SJCRH30 (cell line): ENCODE results near the gene HEATR5A. TPM values are rescaled to one million over a fixed set of nuclear protein-coding genes. Genes with fewer than 3 reads are reported as not detected.
A peak's percentile ranks its signal among the peaks of the same experiment; 100 is the strongest.
"Not testable (repeated sequence)": the region's sequence is repeated elsewhere in the genome, so short reads cannot be mapped to it uniquely, and the experiment has no call there.

ENCODE experiments used
- DNase-seq, 2 experiments: peaks; one replicate each; pipeline ENCODE4 v3.0.0-alpha.2; 2015 to 2020
- H3K27ac ChIP-seq: fragments of 250-450 bp; sonication (Bioruptor Pico); 2 replicates; pipeline ENCODE4 v1.5.1; 2020; ENCODE audit warnings: mild to moderate bottlenecking, moderate library complexity
- H3K27me3 ChIP-seq: fragments of 250-450 bp; sonication (Bioruptor Pico); 2 replicates; pipeline ENCODE4 v1.5.1; 2020; ENCODE audit warnings: mild to moderate bottlenecking, moderate library complexity
- H3K36me3 ChIP-seq: fragments of 250-450 bp; sonication (Bioruptor Pico); 2 replicates; pipeline ENCODE4 v1.5.1; 2020; ENCODE audit warnings: mild to moderate bottlenecking, moderate library complexity
- H3K4me1 ChIP-seq: fragments of 250-450 bp; sonication (Bioruptor Pico); 2 replicates; pipeline ENCODE4 v1.5.1; 2020; ENCODE audit warnings: mild to moderate bottlenecking, moderate library complexity
- H3K4me3 ChIP-seq: fragments of 250-450 bp; sonication (Bioruptor Pico); 2 replicates; pipeline ENCODE4 v1.5.1; 2020; ENCODE audit warnings: mild to moderate bottlenecking, moderate library complexity
- H3K9me3 ChIP-seq: fragments of 250-450 bp; sonication (Bioruptor Pico); replicated peaks from 2 replicates; pipeline ENCODE4 v1.5.1; 2020; ENCODE audit warnings: mild to moderate bottlenecking, moderate library complexity
- total RNA-seq: library from RNA; depleted of rRNA; stranded (reverse); fragments of >200 nt; shearing (Covaris generic); gene quantifications from 2 replicates; pipeline ENCODE4 v1.2.3, GENCODE V29; 2014

The HEATR5A gene
- total RNA-seq, 1 experiment from 2014 or later = 15.5 TPM

DNA sequence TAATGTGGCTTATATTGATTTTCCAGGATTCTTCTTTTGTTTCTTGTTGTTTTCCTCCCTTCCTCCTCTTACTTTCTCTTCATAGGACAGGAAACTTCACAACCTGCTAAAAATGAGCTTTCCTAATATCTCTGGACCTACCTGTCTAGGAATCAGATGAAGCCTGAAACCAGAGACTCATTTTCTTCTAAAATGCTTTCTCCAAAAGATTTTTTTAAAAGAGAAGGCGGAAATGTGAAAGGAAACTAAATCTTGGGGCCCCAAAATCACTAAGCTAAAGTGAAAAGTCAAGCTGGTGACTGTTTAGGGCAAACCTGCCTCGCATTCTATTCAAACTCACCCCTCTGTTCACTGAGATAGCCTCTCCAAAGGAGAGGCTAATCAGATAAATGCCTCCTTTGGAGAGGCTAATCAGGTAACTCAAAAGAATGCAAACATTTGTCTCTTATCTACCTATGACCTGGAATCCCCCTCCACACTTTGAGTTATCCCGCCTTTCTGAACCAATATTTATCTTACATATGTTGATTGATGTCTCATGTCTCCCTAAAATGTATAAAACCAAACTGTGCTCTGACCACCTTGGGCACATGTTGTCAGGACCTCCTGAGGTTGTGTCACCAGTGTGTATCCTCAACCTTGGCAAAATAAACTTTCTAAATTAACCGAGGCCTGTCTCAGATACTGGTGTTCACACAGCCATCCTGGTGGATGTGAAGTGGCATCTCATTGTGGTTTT lies 140.0 kb downstream of the HEATR5A start:
- Histone ChIP-seq H3K4me3 (no peak overlapping the region), H3K4me1 (no peaks in the 10 kb centered on the region), H3K36me3 (no peaks in the 10 kb centered on the region), H3K9me3 (peaks cover 10% of the 10 kb centered on the region; the same call in 1 of the 2 replicates), H3K27ac (no peak overlapping the region), H3K27me3 (no peaks in the 10 kb centered on the region)
- no peak for DNase-seq

GRCh38 chr14:31278883-31279282 lies 141.5 kb downstream of the HEATR5A start:
- Histone ChIP-seq H3K27me3 (no peaks in the 10 kb centered on the region), H3K36me3 (no peaks in the 10 kb centered on the region), H3K9me3 (peaks cover 10% of the 10 kb centered on the region; the same call in 1 of the 2 replicates), H3K4me3 (no peak overlapping the region), H3K27ac (no peak overlapping the region), H3K4me1 (no peaks in the 10 kb centered on the region)
- no peak for DNase-seq

GRCh38 chr14:31277085-31277484 lies 143.3 kb downstream of the HEATR5A start:
- Histone ChIP-seq H3K4me3 (no peak overlapping the region), H3K27ac (no peak overlapping the region), H3K27me3 (no peaks in the 10 kb centered on the region), H3K4me1 (no peaks in the 10 kb centered on the region), H3K36me3 (no peaks in the 10 kb centered on the region), H3K9me3 (peaks cover 10% of the 10 kb centered on the region; the same call in 1 of the 2 replicates)
- DNase-seq = no peak

DNA sequence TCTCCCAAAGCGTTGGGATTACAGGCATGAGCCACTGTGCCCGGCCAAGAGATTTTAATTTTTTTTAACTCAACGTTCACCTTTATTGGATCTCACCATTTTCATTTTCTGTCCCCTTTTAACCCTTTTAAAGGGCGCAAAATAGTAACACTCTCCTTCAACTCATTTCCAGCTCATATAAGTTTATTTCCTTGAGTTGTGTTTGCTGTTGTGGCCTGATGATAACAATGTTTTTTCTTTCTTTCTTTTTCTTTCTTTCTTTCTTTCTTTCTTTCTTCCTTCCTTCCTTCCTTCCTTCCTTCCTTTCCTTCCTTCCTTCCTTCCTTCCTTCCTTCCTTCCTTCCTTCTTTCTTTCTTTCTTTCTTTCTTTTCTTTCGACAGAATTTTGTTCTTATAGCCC lies 143.9 kb downstream of the HEATR5A start:
- H3K27me3 ChIP-seq, H3K36me3 ChIP-seq, H3K4me1 ChIP-seq, H3K4me3 ChIP-seq, H3K27ac ChIP-seq, DNase-seq: not testable (repeated sequence)
- H3K9me3 ChIP-seq = peaks cover 10% of the 10 kb centered on the region; the same call in 1 of the 2 replicates

DNA sequence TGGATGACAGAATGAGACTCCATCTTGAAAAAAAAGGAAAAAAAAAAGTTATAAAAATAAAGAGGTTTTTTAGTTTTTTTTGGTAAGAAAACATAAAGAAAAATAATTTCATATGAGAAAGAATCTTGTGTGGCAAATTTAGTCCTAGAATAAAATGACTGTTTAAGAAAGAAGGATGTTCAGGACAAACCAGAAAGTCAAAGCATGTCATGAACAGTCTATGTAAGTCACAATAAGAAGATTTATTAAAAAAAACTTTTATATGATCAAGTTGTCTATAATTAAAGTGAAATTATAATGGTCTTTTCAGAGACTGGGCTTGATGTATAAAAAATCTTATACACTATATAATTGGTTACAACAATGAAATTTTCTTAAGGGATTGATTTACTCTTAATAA lies 144.6 kb downstream of the HEATR5A start:
- DNase-seq = no peak
- no peaks in the 10 kb centered on the region for H3K4me1 ChIP-seq
- H3K27me3 ChIP-seq = no peaks in the 10 kb centered on the region
- H3K9me3 ChIP-seq = peaks cover 10% of the 10 kb centered on the region; the same call in 1 of the 2 replicates
- H3K27ac ChIP-seq = no peak overlapping the region
- no peak overlapping the region for H3K4me3 ChIP-seq
- H3K36me3 ChIP-seq = no peaks in the 10 kb centered on the region

DNA sequence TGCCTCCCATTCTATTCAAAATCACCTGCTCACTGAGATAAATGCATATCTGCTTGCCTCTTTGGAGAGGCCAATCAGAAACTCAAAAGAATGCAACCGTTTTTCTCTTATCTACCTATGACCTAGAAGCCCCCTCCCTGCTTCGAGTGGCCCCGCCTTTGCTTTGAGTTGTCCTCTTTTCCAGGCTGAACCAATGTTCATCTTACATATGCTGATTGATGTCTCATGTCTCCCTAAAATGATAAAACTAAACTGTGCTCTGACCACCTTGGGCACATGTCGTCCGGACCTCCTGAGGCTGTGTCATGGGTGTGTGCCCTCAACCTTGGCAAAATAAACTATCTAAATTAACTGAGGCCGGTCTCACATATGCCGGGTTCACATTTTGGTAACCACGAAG lies 148.7 kb downstream of the HEATR5A start:
- no peak overlapping the region for H3K4me3 ChIP-seq
- no peak for DNase-seq
- no peaks in the 10 kb centered on the region for H3K4me1 ChIP-seq
- H3K9me3 ChIP-seq = 0 out of 2 replicates have a peak, but pooled peaks cover 9% of the 10 kb centered on the region
- H3K36me3 ChIP-seq = no peaks in the 10 kb centered on the region
- H3K27me3 ChIP-seq = no peaks in the 10 kb centered on the region
- H3K27ac ChIP-seq = no peak overlapping the region

GRCh38 chr14:31270196-31270772 lies 150.1 kb downstream of the HEATR5A start:
- Histone ChIP-seq H3K36me3 (no peaks in the 10 kb centered on the region), H3K9me3 (0 out of 2 replicates have a peak, but pooled peaks cover 3% of the 10 kb centered on the region), H3K4me3 (no peak overlapping the region), H3K27ac (no peak overlapping the region), H3K27me3 (no peaks in the 10 kb centered on the region), H3K4me1 (no peaks in the 10 kb centered on the region)
- peak; percentile 11 to 38 for DNase-seq

- H3K36me3 ChIP-seq = no peaks in the 10 kb centered on the region
- H3K4me1 ChIP-seq = no peaks in the 10 kb centered on the region
- 0 out of 2 replicates have a peak, but pooled peaks cover 3% of the 10 kb centered on the region for H3K9me3 ChIP-seq
- H3K27ac ChIP-seq = no peak overlapping the region
- H3K4me3 ChIP-seq = no peak overlapping the region
- no peak for DNase-seq
- no peaks in the 10 kb centered on the region for H3K27me3 ChIP-seq
Observed at GRCh38 chr14:31269634-31270195, 150.6 kb downstream of the HEATR5A start.

- Histone ChIP-seq H3K36me3 (no peaks in the 10 kb centered on the region), H3K27me3 (no peaks in the 10 kb centered on the region), H3K4me1 (no peaks in the 10 kb centered on the region), H3K27ac (no peak overlapping the region), H3K4me3 (no peak overlapping the region), H3K9me3 (0 out of 2 replicates have a peak, but pooled peaks cover 3% of the 10 kb centered on the region)
- DNase-seq = no peak
Observed at GRCh38 chr14:31268216-31268615, 152.1 kb downstream of the HEATR5A start.

GRCh38 chr14:31266437-31267331 lies 153.7 kb downstream of the HEATR5A start:
- Histone ChIP-seq H3K27ac (no peak overlapping the region), H3K9me3 (0 out of 2 replicates have a peak, but pooled peaks cover 3% of the 10 kb centered on the region), H3K36me3 (no peaks in the 10 kb centered on the region), H3K4me3 (no peak overlapping the region), H3K4me1 (no peaks in the 10 kb centered on the region), H3K27me3 (no peaks in the 10 kb centered on the region)
- no peak for DNase-seq

- no peak for DNase-seq
- Histone ChIP-seq H3K9me3 (0 out of 2 replicates have a peak, but pooled peaks cover 3% of the 10 kb centered on the region), H3K36me3 (no peaks in the 10 kb centered on the region), H3K4me1 (no peaks in the 10 kb centered on the region), H3K27me3 (no peaks in the 10 kb centered on the region), H3K27ac (no peak overlapping the region), H3K4me3 (no peak overlapping the region)
Observed at GRCh38 chr14:31265701-31266398, 154.5 kb downstream of the HEATR5A start.

DNA sequence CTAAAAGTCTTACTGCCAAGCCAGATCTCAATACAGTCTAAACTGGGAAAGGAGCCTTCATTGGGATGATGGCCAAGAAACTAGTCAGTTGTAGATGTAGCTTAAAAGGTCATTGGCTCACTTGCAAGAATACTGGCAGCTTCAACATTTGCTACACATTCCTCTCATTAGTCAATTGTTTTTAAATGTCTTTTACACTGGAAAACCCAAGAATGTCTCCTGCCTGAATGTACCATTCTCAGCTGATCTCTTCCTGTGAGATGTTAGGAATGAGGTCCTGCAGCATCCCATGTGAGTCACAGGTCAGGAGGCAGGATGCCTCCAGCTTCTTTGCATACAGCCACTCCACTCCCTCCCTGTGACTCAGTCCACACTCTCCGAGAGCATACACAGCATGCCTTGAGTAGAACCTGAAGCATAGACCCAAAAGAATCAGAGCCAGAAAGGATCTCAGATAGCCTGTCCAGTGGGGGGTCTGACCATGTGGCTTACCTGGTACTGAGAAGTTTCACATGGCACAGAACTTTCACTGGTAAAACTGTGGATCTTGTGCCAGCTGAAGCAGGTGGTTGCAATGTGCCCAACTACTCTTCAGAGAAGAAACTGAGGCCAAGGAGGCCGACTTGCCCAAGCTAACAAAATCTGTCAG lies 156.7 kb downstream of the HEATR5A start:
- no peak for DNase-seq
- Histone ChIP-seq H3K4me1 (no peaks in the 10 kb centered on the region), H3K4me3 (no peak overlapping the region), H3K27ac (no peak overlapping the region), H3K27me3 (no peaks in the 10 kb centered on the region), H3K9me3 (no peaks in the 10 kb centered on the region), H3K36me3 (no peaks in the 10 kb centered on the region)

DNA sequence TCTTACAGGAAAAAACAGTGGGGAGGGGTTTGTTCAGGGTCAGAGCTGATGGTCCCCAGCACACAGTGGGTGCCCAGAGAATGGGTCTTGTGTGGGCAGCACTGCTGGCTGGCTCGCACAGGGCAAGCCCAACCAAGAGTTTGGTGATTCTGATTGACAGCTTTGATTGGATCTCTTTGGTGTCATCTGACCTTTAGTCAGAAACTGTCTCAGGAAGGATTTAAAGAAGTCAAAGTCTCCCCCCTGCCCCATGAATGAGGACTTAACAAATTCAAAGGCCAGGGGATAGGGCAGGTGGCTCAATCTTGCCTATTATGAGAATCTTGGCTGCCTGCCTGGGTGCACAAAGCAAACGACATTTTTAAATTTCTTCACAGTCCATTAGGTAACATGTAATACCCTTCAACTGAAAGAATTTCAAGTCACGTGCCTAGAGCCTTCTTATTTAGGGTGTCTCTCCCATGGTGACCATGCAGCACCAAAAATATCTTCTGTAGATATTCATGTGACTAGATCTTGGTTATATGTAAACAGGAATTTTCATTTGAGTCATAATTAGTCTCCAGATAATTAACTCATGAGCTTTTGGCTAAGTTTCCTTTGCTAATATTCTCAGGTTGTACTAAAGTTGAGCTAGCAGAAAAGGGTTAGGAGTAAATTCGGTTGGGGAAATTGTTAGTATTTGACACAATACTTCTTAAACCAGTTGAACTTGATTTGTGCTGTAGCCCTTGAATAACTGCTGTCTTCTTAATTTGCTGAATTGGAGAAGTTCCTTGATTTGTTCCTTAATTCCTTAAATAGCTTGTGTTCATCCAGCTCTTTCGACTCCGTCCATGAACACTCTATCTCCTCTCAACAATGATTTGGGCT lies 158.3 kb downstream of the HEATR5A start:
- H3K27me3 ChIP-seq = no peaks in the 10 kb centered on the region
- H3K36me3 ChIP-seq = no peaks in the 10 kb centered on the region
- H3K27ac ChIP-seq = no peak overlapping the region
- H3K4me3 ChIP-seq = no peak overlapping the region
- peak; percentile 20 to 40 for DNase-seq
- H3K9me3 ChIP-seq = no peaks in the 10 kb centered on the region
- H3K4me1 ChIP-seq = no peaks in the 10 kb centered on the region
